Adrenal gland (tissue), 5 donors: ENCODE results near the gene CDK13.

Experiments
- CTCF ChIP-seq, 6 experiments: fragments of 450-650 bp in 4 of 6; fragments of 200-600 bp in 2 of 6; sonication (generic) in 1 of 6; IDR thresholded peaks; 1 replicate in 5 of 6; 2 replicates in 1 of 6; pipeline versions ENCODE4 v1.5.1 to v1.8.0; 2016 to 2021; ENCODE audit warnings: antibody characterized with exemption in 6 of 6, mild to moderate bottlenecking in 2 of 6, moderate library complexity in 1 of 6
- POLR2A ChIP-seq, 2 donors: fragments of 450-650 bp; IDR thresholded peaks; one replicate each; pipeline ENCODE4 v1.6.1; 2017; ENCODE audit warnings: antibody characterized with exemption in 2 of 2, mild to moderate bottlenecking in 2 of 2, moderate library complexity in 1 of 2
- donor health status: DM: no; HTN: no; CAD: no.

DNA sequence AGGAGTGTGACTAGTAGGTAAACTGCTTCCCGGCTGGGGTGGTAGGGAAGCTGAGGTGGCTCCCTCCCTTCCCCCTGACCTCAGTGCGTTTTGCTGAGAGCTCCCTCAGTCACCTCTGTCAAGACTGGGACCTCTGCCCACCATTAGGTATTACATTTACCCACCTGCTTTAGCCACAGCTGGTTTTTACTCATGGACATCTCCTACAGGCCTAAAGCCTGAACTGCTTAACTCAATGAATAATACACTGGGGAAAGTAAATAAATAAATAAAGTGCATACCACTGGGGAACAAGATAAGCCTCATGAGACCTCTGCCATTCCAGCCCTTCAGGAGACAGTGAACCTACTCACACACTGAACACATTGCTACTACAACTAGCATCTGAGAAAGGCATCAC lies 38.9 kb upstream of the CDK13 start:
- TF ChIP-seq CTCF (IDR thresholded peaks at IDR 0.05) (no peak), POLR2A (IDR thresholded peaks at IDR 0.05) (no peak)
